Fibroblast of villous mesenchyme (primary cell): ENCODE data around the gene COP1. TPM values are rescaled to one million over a fixed set of nuclear protein-coding genes. Genes with fewer than 3 reads are reported as not detected.

ENCODE experiments used
- DNase-seq: peaks from one replicate; pipeline ENCODE4 v3.0.0-alpha.2; 2010; ENCODE audit warnings: low read depth
- H3K4me3 ChIP-seq: 2 replicates; pipeline ENCODE4 v1.5.1; 2011; ENCODE audit warnings: low read depth, mild to moderate bottlenecking, low read length
- CTCF ChIP-seq: IDR thresholded peaks from 2 replicates; pipeline ENCODE4 v1.5.1; 2012; ENCODE audit warnings: low read depth, mild to moderate bottlenecking, low read length; ENCODE audit not compliant: insufficient read depth
- total RNA-seq: library from RNA; depleted of rRNA; stranded (reverse); fragments of >200 nt; gene quantifications from 2 replicates; pipeline ENCODE4 v1.2.3, GENCODE V29; 2012

COP1 gene
- total RNA-seq, 1 donor = 66.9 TPM

GRCh38 chr1:175960169-175960568 lies 246.9 kb downstream of the COP1 start:
- no peak for TF ChIP-seq CTCF

GRCh38 chr1:175951627-175952026 lies 255.5 kb downstream of the COP1 start:
- no peak for TF ChIP-seq CTCF
- no peak overlapping the region for H3K4me3 ChIP-seq
- DNase-seq = no peak

More at GRCh38 chr1:175960169-175960568, 246.9 kb downstream of the COP1 start:
- H3K4me3 ChIP-seq = no peak overlapping the region
- no peak for DNase-seq

GRCh38 chr1:175947771-175948170 lies 259.3 kb downstream of the COP1 start:
- no peak for DNase-seq
- H3K4me3 ChIP-seq = no peak overlapping the region
- no peak for TF ChIP-seq CTCF

GRCh38 chr1:175944591-175944990 lies 262.5 kb downstream of the COP1 start:
- H3K4me3 ChIP-seq = no peak overlapping the region
- peak; percentile 38 for DNase-seq
- TF ChIP-seq CTCF = no peak

GRCh38 chr1:175941164-175941563 lies 265.9 kb downstream of the COP1 start:
- TF ChIP-seq CTCF = no peak
- no peak overlapping the region for H3K4me3 ChIP-seq
- no peak for DNase-seq

GRCh38 chr1:175936736-175937135 lies 270.4 kb downstream of the COP1 start:
- H3K4me3 ChIP-seq = no peak overlapping the region
- DNase-seq = no peak
- no peak for TF ChIP-seq CTCF

GRCh38 chr1:175935566-175936115 lies 271.4 kb downstream of the COP1 start:
- no peak for TF ChIP-seq CTCF
- DNase-seq = no peak
- no peak overlapping the region for H3K4me3 ChIP-seq
